Measurements from ENCODE around the gene KLF7.

Gene KLF7

GRCh38 chr2:207126724-207127308 lies 38.9 kb downstream of the KLF7 start:
- no peak for DNase-seq (ENCODE audit: low read depth)

- DNase-seq (ENCODE audit: low read depth) = no peak
Observed at GRCh38 chr2:207123776-207124391, 41.9 kb downstream of the KLF7 start.

- DNase-seq (ENCODE audit: low read depth) = no peak
Observed at GRCh38 chr2:207123335-207123744, 42.4 kb downstream of the KLF7 start.

DNA sequence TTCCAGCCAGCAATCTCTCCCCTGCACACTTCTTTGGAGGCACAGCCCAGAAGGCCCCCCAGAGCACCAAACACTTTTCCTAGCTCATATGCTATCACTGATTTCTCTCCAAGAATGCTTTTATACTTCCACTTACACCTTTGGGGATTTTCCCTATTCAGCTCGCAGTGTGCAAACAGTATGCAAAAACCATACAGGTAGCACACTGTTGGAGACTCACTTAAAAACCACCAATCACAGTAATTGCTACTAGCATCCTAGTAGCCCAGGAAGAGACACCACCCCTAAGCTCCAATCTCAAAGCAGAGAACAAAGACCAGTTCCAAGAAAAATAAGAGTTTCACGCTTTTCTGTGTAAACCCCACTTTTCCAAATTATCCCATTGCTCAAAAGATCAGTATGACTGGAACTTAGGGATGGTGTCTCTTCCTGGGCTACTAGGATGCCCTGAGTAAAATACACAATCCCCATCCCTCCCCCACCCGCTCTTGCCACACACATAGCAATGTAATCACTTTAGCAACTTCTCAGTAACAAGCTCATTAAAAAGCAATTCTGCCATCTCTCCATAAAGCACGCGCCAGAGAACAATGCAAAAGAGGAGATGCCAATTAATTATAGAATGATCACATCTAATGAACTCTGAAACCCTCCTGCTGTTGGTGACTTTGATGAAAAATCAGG lies 43.0 kb downstream of the KLF7 start:
- no peak for DNase-seq (ENCODE audit: low read depth)

DNA sequence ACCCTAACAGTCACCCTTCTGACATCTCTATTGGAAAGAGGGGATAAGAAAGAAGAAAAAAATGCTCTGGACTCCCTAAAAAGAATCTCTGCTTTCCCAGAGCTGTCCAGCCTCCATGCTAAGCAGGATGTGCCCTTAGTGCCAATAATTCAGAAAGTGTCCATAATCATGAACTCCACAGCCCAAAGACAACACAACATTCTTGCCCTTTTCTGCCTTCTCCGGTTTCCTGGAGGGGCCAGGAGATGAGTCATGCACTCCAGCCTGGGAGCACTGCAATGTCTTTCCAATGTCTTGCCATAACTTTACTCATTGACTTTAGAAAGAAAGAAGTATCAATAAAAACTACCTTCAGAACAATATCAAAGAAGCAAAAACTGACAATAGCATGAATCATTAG lies 44.0 kb downstream of the KLF7 start:
- DNase-seq (ENCODE audit: low read depth) = peak; percentile 82

DNA sequence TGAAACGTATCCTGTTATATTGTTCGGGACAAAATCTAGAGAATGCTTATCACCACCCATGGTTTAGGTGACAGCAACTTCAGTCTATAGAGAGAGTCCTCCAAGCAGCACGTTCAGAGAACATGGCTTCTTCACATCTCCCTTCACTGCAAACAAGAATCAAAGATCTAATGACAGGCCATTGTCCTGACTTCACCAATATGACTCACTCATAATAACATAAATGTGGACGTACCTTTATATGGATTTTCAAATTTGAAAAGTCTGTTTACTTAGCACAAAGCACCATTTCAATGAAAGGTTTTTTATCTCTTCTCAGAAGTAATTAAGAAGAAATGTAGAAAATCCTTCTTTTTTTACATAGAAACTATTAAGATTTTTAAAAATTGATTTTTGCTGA lies 46.7 kb downstream of the KLF7 start:
- DNase-seq (ENCODE audit: low read depth) = no peak

DNA sequence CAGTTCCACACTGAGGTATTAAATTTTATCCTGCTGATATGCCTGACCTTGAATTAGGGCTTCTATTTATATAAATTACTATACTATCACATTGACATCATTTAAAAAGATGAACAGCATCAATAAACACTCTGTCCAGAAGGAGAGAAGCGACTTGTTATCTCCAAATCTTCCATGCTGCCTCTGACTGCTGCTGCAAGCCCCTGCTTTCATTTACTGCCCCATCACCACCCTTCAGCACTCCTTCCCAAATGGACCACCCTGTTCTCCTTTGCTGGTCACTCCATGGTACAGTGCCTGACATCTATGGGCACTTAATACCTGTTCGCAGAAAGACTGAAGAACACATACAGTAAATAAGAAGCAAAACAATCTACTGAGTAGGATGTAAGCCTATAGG lies 48.1 kb downstream of the KLF7 start:
- no peak for DNase-seq (ENCODE audit: low read depth)

DNA sequence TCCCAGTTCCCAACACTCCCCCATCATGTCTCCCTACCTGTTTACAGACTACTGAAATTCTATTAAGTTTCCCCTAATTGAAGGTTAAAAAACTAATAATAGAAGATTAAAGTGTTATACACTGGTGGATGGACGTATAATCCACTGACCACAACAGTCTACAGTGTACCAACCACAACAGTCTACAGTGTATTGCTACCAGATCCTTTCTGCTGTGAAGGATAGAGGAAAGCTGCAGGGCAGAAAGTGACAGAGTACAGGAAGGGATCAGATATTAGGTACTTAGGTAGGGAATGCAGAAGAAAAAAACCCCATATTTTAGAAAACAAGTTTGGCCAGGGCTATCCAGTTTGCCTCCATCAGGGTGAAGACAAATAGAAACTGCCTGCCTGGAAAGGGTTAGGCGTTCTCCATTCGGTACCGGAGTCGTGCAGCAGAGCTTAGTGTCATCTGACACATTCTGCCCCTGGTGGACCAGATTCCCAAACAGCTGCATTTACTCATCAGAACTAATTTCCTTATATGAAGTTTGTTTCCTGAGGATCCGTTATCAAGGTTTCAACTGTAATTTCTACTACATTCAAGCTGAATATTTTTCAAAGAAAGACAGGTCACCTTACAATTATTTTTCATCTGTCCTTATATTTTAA lies 49.9 kb downstream of the KLF7 start:
- peak; percentile 44 for DNase-seq (ENCODE audit: low read depth)

DNA sequence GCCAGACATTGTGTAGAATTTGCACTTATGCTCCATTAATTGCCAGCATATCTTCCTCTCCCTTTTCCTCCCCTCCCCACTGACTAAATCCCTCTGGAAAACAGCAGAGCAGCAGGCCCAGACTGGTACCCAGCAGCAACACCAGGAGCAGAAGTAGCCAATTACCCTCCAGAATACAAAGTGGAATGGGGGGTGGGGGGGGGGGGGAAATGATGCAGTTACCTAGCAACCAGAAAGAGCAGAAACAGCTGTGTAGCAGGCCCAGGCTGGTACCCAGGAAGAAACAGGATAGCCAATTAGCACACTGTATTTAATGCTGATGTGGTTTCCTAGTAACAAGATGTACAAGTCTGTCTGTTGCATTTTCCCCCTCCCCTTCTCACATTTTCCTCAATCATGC lies 52.3 kb downstream of the KLF7 start:
- no peak for DNase-seq (ENCODE audit: low read depth)

DNA sequence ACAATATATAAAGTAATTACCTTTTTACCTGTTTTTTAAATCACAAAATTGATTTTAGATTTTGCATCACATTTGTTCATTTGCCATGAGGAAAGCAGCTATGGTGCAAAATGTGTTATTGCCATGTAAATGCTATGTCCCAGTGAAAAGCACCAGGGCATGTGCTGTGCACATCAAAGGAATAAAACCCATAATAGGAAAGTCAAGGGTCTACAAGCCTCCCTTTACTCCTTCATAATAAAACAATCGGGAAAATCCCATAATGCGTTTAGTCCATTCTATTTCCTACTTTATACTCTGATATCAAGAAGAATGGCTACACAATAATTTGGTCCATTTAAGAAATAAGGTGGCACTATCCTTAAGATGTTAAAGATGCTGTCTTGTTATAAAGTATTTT lies 53.0 kb downstream of the KLF7 start:
- DNase-seq (ENCODE audit: low read depth) = no peak

- DNase-seq (ENCODE audit: low read depth) = no peak
Observed at GRCh38 chr2:207112383-207112782, 53.4 kb downstream of the KLF7 start.

- DNase-seq (ENCODE audit: low read depth) = no peak
Observed at GRCh38 chr2:207111757-207112156, 54.0 kb downstream of the KLF7 start.

DNA sequence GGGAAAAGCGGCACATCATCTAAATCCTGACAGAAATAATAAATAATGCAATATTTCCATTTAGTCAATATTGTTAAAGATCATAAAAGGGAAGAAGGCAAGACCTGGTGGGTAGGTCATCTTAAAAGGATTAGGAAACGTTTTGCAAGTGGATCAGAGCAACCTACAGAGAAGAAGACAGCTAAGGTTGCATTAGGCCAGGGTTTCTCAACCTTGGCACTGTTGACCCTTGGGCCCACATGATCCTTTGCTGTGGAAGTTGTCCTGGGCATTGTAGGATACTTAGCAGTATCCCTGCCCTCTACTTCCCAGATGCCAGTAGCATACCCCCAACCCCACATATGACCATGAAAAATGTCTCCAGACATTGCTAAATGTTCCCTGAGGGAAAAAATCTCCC lies 55.0 kb downstream of the KLF7 start:
- no peak for DNase-seq (ENCODE audit: low read depth)

- no peak for DNase-seq (ENCODE audit: low read depth)
Observed at GRCh38 chr2:207110310-207110709, 55.4 kb downstream of the KLF7 start.

DNA sequence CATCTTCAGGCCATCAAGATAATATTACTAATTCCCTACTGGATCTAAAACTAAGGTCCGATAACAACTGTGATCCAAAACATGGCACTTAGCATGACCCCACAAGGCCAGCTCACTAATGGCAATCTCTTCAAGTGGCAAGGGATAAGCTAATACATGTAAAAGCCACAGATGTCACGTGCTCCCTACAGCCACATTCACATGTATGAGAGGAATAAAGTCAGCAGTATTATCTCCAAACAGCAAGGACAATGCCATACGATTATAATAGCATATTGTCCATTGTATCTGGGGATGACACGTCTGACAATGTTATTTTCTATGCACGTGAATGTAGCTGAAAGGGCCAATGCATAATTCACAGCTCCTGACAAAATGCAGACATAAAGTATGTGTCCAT lies 56.0 kb downstream of the KLF7 start:
- no peak for DNase-seq (ENCODE audit: low read depth)

DNA sequence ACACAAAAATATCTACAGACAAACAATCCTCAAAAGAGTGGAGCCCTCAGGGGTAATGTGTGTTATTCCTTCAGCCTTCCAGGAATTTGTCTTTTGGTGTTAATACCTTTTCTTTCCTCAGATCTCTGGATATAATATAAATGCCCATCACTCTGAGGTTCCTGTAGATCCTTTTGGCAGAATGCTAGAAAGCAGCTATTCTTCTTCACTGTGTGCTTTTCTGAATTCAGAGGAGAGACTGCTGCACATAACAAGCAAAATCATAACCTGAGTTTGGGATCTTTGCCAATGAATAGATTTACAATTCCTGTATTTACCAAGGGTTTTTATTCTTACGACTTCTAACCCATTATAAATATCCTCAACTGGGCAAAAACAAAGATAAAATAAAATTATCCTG lies 57.3 kb downstream of the KLF7 start:
- no peak for DNase-seq (ENCODE audit: low read depth)

DNA sequence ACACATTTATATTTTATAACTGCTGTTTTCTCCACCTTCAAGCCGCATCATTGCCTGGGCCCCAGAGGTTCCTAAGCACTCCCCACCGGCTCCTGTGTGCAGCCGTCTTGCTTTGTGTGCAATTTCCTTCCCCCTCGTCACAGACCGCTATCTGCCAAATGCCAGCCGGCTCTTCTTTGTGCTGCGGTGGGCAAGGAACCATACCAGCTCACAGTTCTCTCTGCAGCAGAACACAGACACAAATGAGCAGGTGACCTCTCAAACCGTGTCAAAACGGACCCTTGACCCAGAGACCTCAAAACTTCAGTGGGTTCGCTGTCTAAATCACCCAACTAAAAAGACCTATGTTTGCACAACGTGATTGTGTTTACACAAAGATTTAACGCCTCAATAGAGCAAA lies 58.2 kb downstream of the KLF7 start:
- no peak for DNase-seq (ENCODE audit: low read depth)

DNA sequence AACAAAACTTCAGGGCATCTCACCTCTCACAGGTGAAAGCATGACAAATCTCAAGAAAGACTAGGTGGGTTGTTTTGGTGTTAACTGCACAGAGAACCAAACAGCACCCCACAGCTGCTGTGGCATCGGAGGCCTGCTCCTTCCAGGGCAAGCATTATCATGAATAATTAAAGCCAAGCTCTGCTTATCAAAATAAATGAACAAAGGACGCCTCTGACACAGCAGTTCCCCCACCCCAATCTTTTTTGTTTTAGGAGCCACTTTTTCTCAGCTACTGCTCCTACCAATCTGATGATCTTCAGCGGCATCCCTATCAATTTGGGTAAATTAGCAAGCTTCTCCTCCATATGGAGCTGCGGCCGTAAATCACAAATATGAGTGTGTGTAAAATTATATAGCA lies 58.6 kb downstream of the KLF7 start:
- DNase-seq (ENCODE audit: low read depth) = no peak

GRCh38 chr2:207103132-207103531 lies 62.6 kb downstream of the KLF7 start:
- DNase-seq (ENCODE audit: low read depth) = no peak

- no peak for DNase-seq (ENCODE audit: low read depth)
Observed at GRCh38 chr2:207101984-207102383, 63.8 kb downstream of the KLF7 start.

- DNase-seq (ENCODE audit: low read depth) = no peak
Observed at GRCh38 chr2:207097278-207097677, 68.5 kb downstream of the KLF7 start.

DNA sequence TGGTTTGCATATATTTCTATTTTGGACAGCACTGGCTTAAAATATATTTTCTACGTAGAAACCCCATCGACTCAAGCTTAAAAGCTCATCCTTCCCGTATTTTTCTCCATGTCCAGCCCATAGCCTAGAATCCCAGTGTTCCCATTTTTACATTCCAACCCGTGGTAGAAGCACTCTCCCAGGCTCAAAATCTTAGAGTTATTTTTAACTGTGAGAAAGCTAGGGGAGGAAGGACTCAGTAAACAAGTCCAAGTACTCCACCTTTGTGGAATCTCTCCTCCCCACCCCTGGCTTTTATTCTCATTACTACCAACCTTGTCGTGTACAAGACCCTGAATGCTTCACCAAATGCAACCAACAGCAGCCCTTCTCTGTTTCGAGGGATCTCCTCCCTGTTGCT lies 69.8 kb downstream of the KLF7 start:
- no peak for DNase-seq (ENCODE audit: low read depth)

- DNase-seq (ENCODE audit: low read depth) = no peak
Observed at GRCh38 chr2:207093234-207093633, 72.5 kb downstream of the KLF7 start.
